NK-92 (cell line): ENCODE measurements around the gene NFIX.

ENCODE experiments used
- DNase-seq: peaks from one replicate; lab custom pipeline; 2025; ENCODE audit not compliant: unreplicated experiment; lab: John Stamatoyannopoulos, UW

The NFIX gene

DNA sequence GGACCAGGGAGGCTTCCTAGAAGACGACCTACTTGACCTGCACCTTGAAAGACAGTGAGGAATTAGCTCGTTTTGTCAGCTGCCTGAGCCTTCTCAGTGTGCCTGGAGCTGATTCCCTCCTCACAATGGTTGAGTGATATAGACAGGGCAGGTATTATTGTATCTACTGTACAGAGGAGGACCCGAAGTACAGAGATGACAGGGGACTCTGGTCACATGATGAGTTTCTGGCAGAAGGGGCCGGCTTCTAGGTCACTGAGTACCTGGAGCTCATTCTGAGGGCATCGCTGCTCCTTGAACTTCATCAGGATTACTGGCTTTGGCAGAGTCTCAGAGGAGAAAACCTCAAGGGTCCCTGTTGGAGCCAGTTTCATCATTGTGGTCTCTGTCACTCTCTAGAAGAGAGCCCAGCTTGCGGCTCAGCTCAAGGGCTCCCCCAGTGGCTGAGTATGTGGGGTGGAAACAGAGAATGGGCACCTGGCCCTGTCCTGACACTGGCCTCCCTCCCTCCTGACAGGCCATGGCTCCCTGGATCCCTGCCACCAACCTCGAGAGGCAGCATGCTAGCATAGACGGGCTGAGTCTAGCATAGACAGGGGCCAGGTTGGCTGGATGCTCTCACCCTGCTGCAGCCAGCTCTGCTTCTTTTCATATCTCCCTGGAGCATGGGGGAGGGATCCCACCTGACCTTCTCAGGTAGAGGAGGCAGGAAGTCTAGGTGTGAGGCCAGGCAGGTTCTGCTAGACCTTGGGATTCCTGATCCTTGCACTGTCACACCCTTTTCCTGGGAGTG is 38.7 kb downstream of the NFIX start:
- no peak for DNase-seq

DNA sequence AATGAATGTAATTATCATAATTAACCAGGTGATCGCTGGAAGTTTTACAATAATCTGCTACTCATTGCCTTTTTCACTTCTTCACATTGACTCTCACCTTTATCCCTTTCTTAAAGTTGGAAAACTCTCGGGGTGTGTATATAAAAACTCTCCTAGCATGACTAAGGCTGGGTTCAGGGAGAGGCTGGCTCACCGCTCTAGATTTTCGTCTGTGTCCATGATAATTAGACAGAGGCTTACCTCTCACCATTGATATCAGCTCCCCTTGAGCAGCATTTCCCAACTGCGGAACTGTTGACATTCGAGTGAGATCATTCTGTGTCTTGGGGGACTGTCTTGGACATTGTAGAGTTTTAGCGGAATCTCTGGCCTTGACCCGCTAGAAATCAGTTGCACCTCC is 39.4 kb downstream of the NFIX start:
- DNase-seq, result no peak

DNA sequence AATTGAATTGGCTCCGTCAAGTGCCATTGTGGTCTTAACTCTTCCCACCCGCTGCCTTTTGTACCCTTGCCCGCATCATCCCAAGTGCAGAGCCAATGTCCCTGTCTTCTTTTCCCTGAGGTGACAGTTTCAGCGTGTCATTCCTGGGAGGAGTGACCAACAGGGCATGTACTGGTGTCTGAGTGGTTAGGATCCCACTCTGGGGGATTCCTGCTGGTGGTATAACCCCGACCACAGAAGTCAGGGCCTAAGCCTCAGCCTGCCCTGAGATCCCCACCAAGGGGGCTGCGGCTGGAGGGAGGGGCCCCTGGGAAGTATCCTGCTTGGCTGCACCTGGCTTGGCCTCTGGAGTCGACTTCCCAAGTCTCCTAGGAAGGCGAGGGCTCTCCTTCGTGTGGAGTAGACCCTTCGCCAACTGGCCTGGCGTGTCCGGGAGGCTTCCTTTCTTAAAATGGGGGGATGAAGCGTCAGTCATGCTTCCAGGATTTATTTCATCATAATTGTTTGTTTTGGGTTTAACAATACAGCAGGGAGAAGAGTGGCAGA is 40.6 kb downstream of the NFIX start:
- no peak for DNase-seq

DNA sequence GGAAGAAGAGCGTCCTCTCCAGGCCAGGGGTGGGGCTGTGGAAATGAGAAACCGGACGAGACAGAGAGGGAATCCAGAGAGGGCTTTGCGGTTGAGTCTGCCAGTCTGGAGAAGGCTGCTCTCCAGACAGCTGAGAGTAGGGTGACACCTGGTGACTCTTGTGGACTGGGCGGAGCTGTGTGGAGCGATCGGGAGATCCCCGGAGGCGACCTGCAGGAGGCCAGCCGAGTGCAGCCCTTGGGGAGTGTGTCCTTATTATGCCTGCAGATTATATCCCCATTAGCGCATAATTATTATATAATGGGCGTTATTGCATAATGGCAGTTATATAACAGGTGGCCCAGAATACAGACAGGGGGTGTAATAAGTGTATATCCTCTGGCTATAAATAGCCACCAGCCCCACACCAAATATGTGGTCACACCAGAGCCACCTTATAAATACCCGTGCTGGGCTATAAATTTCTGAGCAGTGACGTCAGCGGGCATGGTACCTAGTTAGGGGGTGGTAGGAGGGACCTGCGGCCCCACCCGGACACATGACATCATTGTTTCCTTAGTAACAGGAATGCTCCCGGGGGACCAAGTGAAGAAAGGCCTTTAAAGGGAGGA is 41.2 kb downstream of the NFIX start:
- no peak for DNase-seq

DNA sequence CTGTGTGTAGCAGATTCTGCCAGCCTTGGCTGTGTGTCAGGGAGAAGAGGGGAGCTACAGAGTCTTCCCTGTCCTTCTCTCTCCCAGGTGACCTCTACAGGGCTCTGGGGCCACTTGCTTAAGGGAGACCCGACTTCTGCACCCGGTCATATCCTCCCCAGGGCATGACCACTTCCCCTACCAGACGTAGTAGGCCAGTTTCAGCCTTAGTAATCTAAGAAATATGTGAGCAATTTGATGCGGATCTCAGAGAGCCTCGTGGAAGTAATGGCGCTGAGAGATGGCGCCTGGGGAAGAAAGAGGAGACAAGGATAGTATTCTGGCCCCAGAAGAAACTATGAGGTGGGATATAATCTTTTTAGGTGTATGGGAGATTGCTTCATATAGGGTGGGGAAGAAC is 41.9 kb downstream of the NFIX start:
- no peak for DNase-seq

DNA sequence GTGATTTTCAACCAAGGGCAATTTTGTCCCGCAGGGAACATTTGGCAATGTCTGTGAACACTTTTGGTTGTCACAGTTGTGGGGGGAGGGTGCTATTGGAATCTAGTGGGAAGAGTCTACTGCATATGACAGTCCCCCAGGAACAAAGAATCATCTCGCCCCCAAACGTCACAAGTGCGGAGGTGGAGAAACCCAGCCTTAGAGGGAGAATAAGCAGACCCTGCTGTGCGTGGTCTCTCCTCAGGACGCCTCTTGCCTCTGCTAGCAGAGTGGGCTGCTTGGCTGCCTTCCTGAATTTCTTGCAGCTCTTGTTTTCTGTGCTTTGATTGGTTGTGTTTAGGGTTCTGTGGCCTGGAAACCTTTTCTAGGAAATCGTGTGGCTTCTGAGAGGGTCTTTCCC is 42.5 kb downstream of the NFIX start:
- DNase-seq, result no peak

DNA sequence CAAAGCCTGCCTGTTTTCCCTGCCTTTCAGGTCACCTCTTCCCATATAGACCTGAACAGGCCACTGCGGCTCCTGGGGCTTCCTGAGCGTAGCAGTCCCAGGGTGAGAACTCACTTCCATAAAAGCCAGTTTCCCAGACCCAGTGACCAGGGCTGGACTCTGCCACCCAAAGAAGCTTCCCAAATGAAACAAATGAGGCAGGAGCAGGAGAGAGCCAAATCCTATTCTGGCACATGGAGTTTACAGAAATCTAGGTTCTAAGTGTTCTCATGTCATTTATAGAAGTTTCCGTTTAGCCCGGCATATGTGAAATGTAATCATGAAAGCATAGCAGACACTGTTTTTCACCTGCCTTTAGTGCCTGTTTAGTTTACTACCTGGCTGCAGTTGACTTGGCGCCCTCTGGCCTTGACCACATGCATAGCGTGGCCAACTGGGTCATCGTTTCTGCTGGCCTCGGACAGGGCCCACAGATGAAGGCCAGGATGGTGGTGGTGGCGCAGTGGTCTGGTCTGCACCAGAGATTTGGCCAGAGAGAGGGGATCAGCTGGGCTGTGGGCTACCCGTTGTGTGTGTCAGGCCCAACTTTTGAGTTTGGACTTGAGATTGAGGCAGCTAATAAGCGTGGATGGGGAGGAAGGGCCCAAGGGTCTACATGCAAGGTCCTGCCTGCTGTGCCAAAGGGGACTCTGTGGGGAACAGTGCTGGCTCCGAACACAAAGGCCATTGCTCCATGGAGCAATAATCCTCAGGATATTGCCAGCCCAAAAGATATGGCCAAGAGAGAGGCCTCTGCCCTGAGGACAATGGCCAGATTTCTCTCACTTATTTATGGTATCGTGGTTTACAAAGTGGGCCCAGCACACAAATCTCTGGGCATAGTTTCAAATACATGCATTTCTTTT is 43.3 kb downstream of the NFIX start:
- no peak for DNase-seq

DNA sequence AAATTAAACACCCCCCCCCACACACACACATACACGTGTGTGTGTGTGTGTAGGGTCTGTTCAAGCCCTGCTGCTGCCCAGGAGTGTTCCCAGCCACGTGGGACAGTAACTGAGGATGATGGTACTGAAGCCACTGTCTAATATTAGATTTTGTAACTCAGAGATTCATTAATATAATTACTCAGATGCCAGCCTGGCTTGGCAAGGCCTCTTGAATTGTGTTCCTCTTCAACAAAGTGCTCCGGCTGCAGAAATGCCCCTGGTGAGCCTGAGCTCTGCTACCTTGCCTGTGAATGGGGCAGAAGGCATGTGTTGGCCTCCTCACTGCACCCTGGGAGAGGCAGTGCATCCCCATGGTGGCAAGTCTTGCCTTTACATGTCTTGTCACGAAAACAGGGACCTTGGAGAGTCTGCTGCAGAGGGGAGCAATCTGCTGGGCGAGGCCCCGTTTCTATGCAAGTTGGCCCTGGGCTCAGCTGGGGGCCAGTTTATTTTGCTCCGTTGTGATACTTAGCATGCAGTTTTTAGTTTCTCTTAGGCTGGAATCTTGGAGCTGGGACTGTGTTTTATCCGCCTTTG is 44.0 kb downstream of the NFIX start:
- no peak for DNase-seq

DNA sequence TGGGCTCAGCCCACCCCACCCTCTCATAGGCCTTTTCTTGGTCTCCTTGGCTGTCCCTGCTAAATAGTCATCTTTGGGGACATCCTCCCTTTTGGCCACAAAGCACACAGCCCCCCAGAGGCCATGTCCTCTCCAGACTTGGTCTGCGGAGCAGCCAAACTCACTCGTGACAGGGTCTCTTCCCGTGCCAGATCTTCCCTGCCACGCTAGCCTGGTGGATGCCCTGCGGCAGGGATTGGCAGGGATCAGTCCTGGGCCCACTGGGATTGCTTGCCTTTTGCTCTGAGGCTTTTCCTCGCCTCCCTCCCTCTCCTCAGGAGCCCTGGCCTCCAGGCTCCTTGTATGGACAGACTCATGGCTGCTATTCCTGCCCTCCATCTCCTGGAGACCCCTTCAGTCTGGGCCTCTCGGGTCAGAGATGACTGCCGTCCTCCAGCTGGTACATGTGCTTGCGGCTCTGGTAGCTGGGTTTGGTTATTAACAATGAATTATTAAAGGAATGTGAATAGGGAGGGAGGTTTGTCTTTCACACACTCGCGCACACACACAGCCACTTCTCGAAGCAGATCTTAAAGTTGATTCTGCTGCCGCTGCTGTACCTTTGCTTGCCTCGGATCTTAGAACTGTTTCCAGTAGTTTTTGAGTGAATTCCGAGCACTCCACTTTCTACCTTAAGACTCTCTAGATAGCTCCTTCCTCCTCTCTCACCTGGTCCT is 45.1 kb downstream of the NFIX start:
- DNase-seq, result no peak

DNA sequence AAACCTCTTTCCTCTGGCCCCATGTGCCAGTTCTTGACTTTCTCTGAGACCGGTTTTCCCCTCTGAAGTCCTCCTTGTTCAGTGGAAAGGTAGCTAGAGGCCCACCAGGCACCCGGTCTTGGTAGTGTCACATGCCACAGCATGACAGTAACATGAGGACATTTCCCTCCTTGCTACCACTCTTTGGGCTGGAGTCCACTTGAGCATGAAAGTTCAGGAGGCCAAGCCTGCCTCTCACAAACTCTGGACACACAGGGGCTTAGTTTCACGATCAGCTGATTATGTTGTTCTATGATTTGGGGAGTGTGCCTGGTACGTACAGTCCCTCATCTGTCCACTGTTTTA is 45.6 kb downstream of the NFIX start:
- no peak for DNase-seq

DNA sequence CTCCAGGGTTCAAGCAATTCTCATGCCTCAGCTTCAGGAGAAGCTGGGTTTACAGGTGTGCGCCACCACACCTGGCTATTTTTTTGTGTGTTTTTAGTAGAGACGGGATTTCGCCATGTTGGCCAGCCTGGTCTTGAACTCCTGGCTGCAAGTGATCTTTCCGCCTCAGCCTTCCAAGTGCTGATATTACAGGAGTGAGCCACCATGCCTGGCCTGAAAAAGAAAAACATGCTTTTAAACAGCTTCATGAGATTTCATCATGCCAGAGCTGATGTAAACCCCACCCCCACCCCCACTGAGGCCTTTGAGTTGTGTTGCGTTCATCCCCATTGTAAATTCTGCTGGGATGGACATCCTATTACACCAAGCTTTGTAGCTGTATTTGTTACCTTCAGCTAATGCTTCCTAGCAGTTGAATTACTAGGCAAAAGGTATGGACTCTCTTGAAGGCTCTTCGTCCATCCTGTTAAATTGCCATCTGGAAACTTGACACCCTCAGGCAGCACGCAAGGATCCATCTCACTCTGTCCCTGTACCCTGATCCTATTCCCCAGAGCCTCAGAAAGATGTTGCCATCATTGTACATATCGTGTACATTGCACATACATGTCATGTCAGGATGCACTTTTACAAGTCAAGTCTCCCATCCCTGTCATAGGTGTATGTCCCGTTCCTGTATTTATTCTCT is 47.3 kb downstream of the NFIX start:
- DNase-seq, result no peak

DNA sequence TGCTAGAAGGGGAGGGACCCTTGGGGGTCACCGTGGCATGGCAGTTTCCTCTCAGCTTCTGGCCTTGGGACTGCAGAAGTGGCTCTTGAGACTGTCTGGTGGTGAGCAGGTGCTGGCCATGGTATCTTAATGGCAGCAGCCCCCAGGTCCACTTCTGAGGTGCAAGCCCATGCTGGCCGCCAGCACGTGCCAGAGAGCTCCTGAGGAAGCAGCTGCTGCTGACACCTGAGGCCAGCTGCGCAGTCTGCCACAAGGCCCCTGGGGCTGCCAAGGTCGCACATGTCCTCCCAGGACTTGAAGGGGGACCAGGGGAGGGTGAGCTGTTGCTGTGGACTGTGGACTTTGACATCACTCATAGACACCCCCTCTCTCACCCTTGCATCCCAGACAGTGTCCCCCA is 48.0 kb downstream of the NFIX start:
- DNase-seq, result no peak

DNA sequence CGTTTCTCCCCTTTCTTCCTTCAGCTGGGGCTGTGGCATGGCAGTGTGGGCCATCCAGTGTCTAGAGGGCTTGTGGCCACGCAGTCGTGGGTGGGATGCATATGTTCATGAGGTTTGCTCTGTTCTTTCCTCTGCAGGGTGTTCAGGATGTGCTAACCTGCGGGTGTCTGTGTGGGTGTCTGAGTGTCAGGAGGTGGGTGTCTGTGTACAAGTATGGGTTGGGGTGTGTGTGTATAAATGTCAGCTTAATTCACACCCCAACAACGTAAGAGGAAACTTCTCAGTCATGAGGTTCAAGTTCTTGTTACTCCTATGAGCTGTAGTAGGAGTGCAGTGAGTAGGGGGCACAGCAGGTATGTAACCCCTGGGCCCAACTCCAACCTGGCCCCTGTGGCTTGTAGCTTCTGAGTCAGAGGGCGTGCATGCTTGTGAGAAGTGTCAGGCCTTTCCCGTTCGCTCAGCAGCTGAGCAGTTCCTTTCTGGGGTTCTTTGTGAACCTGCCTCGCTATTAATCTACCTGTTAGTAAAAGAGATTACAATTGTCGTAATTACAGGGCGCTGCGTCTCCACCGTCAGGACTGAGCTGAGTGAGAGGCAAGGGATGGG is 49.1 kb downstream of the NFIX start:
- DNase-seq, result no peak

DNA sequence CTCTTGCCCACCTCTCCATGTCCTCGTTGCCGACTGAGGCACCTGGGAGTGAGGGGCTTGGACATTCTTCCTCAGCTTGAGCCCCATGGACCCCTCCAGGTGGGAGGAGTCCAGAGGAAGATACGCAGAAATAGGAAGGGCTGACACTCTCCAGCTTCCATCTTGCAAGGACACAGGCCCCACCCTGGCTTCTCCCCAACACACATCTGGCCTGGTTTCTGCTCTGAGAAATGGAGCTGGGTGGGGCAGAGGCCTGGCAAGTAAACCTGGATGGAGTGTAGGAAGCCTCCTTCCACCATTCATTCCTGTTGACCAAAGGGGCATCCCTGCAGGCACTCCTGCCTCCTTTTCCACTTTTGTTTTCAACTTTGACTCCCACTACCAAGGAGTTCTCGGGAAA is 50.5 kb downstream of the NFIX start:
- DNase-seq, result no peak

DNA sequence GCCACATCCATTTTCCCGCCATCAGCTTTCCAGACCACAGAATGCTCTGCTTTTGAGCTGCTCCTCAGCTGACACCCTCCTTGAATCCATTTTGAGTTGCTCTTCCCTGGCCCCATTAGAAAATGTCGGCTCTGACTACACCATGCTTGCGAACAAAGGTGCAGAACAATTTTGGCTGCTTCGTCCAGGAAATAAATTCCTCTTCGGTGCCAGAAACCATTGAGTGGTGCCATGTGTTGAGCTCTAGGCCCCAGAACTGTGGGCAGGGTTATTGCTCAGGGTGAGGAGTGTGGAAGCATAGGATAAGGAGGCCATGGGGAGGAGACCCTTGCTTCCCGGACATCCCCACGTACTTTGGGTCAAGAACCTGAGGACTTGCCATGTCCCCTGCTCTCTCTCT is 52.1 kb downstream of the NFIX start:
- no peak for DNase-seq

DNA sequence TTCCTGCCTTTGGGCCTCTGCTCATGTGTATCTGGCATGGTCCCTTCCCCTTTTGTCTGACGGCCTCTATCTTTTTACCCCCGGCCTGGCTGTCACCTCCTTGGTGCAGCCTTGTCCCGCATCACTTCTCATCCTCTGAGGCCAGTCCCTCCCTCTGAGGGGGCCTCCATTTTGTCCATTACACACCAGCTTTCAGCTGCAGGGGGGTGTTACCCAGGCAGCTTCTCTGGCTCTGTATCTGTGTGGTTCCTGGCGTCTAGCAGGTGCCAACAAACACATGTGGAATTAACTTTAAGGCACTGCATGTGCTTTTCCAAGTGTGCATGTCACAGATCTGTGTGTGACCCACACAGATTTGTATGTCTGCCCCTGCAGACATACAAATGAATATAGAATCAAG is 55.0 kb downstream of the NFIX start:
- no peak for DNase-seq

DNA sequence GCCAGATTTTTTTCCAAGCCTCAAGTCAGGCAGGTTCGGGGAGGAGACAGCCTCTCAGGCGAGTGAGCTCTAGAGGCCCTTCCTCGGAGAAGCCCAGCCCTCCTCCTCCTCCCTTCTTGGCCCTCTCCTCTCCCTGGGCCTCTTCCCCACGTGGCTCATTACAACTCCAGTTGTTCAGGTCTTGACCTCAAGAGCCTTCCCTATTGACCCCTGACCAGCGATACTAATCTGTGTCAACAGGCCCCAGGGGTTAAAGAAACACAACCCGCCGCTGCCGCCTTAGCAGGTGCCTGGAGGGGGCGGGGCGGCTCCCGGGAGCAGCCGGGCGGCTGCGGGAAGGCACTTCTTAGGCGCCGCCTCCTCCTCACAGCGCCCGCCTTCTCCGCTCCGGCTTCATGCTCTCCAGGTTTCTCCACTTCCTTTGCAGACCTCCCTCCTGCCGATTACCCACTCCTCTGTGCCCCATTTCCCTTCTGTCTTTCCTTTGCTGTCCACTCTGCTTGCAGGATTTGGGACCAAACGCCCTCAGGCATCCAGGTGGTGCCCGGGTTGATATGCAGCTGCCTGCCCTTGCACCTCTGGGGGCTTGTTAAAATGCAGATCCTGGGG is 56.4 kb downstream of the NFIX start:
- no peak for DNase-seq

DNA sequence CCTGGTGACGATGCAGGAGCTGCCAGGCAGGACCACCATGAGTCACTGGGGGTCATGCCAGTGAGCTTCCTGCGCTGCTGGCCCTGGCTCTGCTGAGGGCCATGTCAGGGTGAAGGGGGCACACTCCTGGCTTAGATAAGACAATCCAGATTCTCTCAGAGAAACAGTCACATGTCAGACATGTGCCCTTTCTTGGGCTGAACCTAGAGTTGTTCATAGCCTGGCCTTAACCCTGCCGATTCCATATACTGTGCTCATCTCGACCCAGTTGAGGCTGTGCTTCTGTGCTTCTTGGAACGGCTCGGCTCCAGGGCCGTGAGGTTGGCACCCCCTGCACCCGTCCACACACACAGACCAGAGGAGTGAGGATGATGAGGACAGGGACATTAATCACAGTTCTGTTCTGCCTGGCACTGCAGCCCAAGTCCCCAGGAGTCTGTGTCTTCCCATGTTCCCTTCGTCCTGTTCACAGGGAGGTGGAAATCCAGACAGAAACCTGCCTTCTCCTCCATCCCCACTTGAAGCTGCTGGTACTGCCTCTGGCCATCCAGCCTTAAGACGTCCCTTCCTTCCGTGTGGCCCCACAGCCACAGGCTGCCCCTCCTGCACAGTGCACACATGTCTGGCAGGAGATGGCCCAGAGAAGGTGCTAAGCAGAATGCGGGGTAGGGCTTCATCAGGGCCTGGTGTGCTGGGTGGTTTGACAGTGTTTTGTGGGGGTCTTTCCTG is 57.3 kb downstream of the NFIX start:
- DNase-seq, result no peak

DNA sequence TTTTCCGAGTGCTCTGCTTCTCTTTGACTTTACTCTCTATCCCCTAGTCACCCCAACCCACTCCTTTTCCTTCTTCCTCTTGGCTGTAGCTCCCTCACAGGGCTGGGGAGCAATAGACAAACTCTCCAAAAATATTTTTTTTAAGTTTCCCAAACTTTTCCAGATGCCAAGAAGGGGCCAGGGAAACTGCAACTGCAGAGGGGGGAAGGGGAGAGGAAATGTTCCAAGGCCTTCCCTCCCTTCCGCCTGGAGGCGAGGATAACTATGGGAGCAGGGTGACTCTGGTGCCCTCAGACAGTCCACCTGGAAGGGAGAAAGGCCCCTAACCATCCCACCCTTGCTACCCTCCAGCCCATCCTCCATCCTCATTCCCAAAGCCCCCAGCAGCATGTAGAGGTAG is 58.0 kb downstream of the NFIX start:
- DNase-seq, result no peak
